ENCODE measurements around the gene ZNF486. TPM values are rescaled to one million over a fixed set of nuclear protein-coding genes. Genes with fewer than 3 reads are reported as not detected.
"Not testable (repeated sequence)": the region's sequence is repeated elsewhere in the genome, so short reads cannot be mapped to it uniquely, and the experiment has no call there.

Gene ZNF486
- total RNA-seq, 1 experiment from 2014 or later, result 21.1 TPM

DNA sequence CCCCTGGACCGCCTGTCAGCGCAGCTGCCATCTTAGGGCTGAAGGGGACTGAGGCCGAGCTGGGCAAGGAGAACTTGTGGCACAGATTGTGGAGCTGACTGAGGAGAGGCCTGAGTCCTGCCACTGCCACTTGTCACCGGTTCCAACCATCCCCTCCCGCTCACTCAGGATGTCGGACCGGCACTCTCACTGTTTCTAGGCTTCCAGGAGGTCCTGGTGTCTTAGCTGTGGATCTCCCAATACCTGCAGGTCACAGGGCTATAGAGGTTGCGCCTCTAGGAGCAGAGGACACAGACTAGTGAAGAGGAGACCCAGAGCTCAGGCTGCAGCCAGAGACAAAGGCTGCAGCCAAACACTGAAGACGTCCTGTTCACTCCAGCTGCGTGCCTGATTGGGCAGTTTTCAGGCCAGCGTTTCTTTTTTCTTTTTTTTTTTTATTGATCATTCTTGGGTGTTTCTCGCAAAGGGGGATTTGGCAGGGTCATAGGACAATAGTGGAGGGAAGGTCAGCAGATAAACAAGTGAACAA lies 15.3 kb upstream of the ZNF486 start:
- Histone ChIP-seq H2BK5ac (ENCODE audit: insufficient read length, low read length) (no peak overlapping the region), H2BK120ac (ENCODE audit: low read depth, low read length, poor library complexity, severe bottlenecking) (no peak overlapping the region), H3K27ac (ENCODE audit: insufficient read length, low read depth, low read length) (no peak overlapping the region), H3T11ph (ENCODE audit: low read length) (no peak overlapping the region), H2BK20ac (ENCODE audit: low read depth, low read length, poor library complexity, severe bottlenecking) (no peak overlapping the region), H3K18ac (ENCODE audit: insufficient read length, low read depth, low read length) (peak overlapping the region; percentile 56), H4K8ac (replicated peaks; ENCODE audit: insufficient read length, low read depth, low read length) (no peak overlapping the region), H2BK12ac (ENCODE audit: insufficient read length, low read depth, low read length) (no peak overlapping the region), H2BK15ac (ENCODE audit: low read depth, low read length) (no peak overlapping the region), H3K4me1 (ENCODE audit: insufficient read depth, low read length) (no peaks in the 10 kb centered on the region), H3K27me3 (ENCODE audit: insufficient read depth, low read length) (no peaks in the 10 kb centered on the region), H4K91ac (ENCODE audit: insufficient read length, low read depth, low read length) (no peak overlapping the region), H3K4me2 (ENCODE audit: insufficient read depth, insufficient read length, low read length) (no peak overlapping the region), H3K4ac (ENCODE audit: low read depth, low read length) (no peak overlapping the region), H3K9me3 (ENCODE audit: control insufficient read depth, low read depth, low read length) (no peaks in the 10 kb centered on the region), H3K14ac (ENCODE audit: insufficient read depth, low read length) (no peak overlapping the region), H3K79me2 (ENCODE audit: insufficient read depth, low read length) (no peaks in the 10 kb centered on the region), H3K23me2 (ENCODE audit: insufficient read length, low read depth, low read length, poor library complexity, severe bottlenecking) (no peaks in the 10 kb centered on the region), H3K9ac (ENCODE audit: extremely low read depth, insufficient read length, low read length) (no peak overlapping the region), H2AK5ac (ENCODE audit: insufficient read length, low read length) (no peak overlapping the region), H4K5ac (ENCODE audit: insufficient read length, low read depth, low read length) (no peak overlapping the region), H3K79me1 (ENCODE audit: insufficient read depth, low read depth, low read length, poor library complexity, severe bottlenecking) (no peaks in the 10 kb centered on the region), H2AFZ (ENCODE audit: low read length) (peak overlapping the region; percentile 56), H4K20me1 (ENCODE audit: control insufficient read depth, insufficient read depth, insufficient read length) (no peaks in the 10 kb centered on the region), H3K23ac (ENCODE audit: insufficient read length, low read depth, low read length) (no peak overlapping the region), H3K56ac (ENCODE audit: insufficient read length, low read depth, low read length) (no peak overlapping the region)
- Mint-ChIP-seq H3K36me3 (ENCODE audit: insufficient read depth in 1 of 3, low read depth in 3 of 3) (peaks cover 5 to 22% (median 16%) of the 10 kb centered on the region in 3 experiments; a peak in 6 of 7 replicates), H3K27me3 (ENCODE audit: low read depth) (peaks cover 7% of the 10 kb centered on the region), H3K4me1 (peaks cover 17 to 19% of the 10 kb centered on the region in 2 experiments), H3K27ac (peak overlapping the region; percentile 48 to 97 (median 80); a peak in 5 of 7 replicates), H3K9me3 (peaks cover 18 to 35% of the 10 kb centered on the region in 2 experiments), H3K4me3 (no peak overlapping the region)
- TF ChIP-seq CTCF (conservative IDR thresholded peaks at IDR 0.05), result no peak
- WGBS (ENCODE audit: extremely low coverage, insufficient read length, low lambda C conversion rate), result no CpG with 5 or more reads among the region's 12 CpGs
- peak; percentile 55 for DNase-seq

DNA sequence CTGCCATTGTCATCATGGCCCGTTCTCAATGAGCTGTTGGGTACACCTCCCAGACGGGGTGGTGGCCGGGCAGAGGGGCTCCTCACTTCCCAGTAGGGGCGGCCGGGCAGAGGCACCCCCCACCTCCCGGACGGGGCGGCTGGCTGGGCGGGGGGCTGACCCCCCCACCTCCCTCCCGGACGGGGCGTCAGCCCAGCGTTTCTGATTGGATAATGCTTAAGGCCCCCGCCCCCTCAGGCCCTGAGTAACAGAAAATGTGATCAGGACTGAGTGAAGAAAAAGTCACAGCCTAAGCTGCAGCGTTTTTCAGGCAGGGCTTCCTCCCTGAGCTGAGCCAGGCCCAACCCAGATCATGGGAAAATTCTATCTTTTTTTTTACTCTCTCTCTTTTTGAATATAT lies 14.5 kb upstream of the ZNF486 start:
- Mint-ChIP-seq H3K9me3 (peaks cover 18 to 31% of the 10 kb centered on the region in 2 experiments), H3K4me1 (peaks cover 19 to 25% of the 10 kb centered on the region in 2 experiments), H3K36me3 (ENCODE audit: insufficient read depth in 1 of 3, low read depth in 3 of 3) (peaks cover 5 to 22% (median 16%) of the 10 kb centered on the region in 3 experiments; a peak in 6 of 7 replicates)
- H3K56ac ChIP-seq (ENCODE audit: insufficient read length, low read depth, low read length); H4K91ac ChIP-seq (ENCODE audit: insufficient read length, low read depth, low read length); H4K20me1 ChIP-seq (ENCODE audit: control insufficient read depth, insufficient read depth, insufficient read length); H2BK15ac ChIP-seq (ENCODE audit: low read depth, low read length); H3K27ac Mint-ChIP-seq; H3K14ac ChIP-seq (ENCODE audit: insufficient read depth, low read length); H2BK120ac ChIP-seq (ENCODE audit: low read depth, low read length, poor library complexity, severe bottlenecking); H3K4me1 ChIP-seq (ENCODE audit: insufficient read depth, low read length); H3T11ph ChIP-seq (ENCODE audit: low read length); H3K79me2 ChIP-seq (ENCODE audit: insufficient read depth, low read length); H4K8ac ChIP-seq (replicated peaks; ENCODE audit: insufficient read length, low read depth, low read length); H3K4me2 ChIP-seq (ENCODE audit: insufficient read depth, insufficient read length, low read length); H2AFZ ChIP-seq (ENCODE audit: low read length); H3K4me3 Mint-ChIP-seq; H3K27me3 Mint-ChIP-seq (ENCODE audit: low read depth); H2BK12ac ChIP-seq (ENCODE audit: insufficient read length, low read depth, low read length); H4K5ac ChIP-seq (ENCODE audit: insufficient read length, low read depth, low read length); H2AK5ac ChIP-seq (ENCODE audit: insufficient read length, low read length); H3K79me1 ChIP-seq (ENCODE audit: insufficient read depth, low read depth, low read length, poor library complexity, severe bottlenecking); H3K9me3 ChIP-seq (ENCODE audit: control insufficient read depth, low read depth, low read length); H2BK20ac ChIP-seq (ENCODE audit: low read depth, low read length, poor library complexity, severe bottlenecking); H3K9ac ChIP-seq (ENCODE audit: extremely low read depth, insufficient read length, low read length); H3K18ac ChIP-seq (ENCODE audit: insufficient read length, low read depth, low read length); H2BK5ac ChIP-seq (ENCODE audit: insufficient read length, low read length); H3K27ac ChIP-seq (ENCODE audit: insufficient read length, low read depth, low read length); H3K23me2 ChIP-seq (ENCODE audit: insufficient read length, low read depth, low read length, poor library complexity, severe bottlenecking); H3K4ac ChIP-seq (ENCODE audit: low read depth, low read length); H3K23ac ChIP-seq (ENCODE audit: insufficient read length, low read depth, low read length); H3K27me3 ChIP-seq (ENCODE audit: insufficient read depth, low read length): not testable (repeated sequence)
- no CpG with 5 or more reads among the region's 15 CpGs for WGBS (ENCODE audit: extremely low coverage, insufficient read length, low lambda C conversion rate)
- DNase-seq, result peak; percentile 74

Data from H9 (cell line).